ENCODE results near the gene PSME3IP1.

DNA sequence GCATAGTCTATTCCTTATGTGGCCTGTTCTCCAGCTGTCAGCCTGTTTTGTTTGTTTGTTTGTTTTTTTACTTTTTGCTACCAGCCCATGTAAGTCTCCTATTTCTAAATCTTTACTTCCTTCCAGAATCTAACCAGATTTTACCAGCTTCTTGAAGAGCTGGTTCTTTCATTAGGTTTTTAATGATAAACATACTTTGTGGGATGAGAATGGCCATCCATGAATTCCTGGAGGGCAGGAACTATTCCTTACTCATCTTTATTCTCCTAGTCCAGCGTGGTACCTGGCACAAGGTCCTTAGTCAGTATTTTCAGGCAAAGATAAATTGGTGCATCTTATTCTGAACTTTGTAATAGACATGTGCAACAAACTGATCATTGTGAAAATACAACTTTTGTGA is 17.6 kb upstream of the PSME3IP1 start:
- TF ChIP-seq, protein P1, sequence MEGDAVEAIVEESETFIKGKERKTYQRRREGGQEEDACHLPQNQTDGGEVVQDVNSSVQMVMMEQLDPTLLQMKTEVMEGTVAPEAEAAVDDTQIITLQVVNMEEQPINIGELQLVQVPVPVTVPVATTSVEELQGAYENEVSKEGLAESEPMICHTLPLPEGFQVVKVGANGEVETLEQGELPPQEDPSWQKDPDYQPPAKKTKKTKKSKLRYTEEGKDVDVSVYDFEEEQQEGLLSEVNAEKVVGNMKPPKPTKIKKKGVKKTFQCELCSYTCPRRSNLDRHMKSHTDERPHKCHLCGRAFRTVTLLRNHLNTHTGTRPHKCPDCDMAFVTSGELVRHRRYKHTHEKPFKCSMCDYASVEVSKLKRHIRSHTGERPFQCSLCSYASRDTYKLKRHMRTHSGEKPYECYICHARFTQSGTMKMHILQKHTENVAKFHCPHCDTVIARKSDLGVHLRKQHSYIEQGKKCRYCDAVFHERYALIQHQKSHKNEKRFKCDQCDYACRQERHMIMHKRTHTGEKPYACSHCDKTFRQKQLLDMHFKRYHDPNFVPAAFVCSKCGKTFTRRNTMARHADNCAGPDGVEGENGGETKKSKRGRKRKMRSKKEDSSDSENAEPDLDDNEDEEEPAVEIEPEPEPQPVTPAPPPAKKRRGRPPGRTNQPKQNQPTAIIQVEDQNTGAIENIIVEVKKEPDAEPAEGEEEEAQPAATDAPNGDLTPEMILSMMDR (conservative IDR thresholded peaks at IDR 0.05): no peak
- TF ChIP-seq ZFX (IDR thresholded peaks at IDR 0.05): no peak
